ENCODE data around the gene RPL7L1. TPM values are rescaled to one million over a fixed set of nuclear protein-coding genes. Genes with fewer than 3 reads are reported as not detected.

RPL7L1 gene
- total and polyA plus RNA-seq, 2 of the 13 experiments (the other 11 are each of a cell fraction or from before 2014, with no cell fraction given), result 51.6 to 179 TPM

DNA sequence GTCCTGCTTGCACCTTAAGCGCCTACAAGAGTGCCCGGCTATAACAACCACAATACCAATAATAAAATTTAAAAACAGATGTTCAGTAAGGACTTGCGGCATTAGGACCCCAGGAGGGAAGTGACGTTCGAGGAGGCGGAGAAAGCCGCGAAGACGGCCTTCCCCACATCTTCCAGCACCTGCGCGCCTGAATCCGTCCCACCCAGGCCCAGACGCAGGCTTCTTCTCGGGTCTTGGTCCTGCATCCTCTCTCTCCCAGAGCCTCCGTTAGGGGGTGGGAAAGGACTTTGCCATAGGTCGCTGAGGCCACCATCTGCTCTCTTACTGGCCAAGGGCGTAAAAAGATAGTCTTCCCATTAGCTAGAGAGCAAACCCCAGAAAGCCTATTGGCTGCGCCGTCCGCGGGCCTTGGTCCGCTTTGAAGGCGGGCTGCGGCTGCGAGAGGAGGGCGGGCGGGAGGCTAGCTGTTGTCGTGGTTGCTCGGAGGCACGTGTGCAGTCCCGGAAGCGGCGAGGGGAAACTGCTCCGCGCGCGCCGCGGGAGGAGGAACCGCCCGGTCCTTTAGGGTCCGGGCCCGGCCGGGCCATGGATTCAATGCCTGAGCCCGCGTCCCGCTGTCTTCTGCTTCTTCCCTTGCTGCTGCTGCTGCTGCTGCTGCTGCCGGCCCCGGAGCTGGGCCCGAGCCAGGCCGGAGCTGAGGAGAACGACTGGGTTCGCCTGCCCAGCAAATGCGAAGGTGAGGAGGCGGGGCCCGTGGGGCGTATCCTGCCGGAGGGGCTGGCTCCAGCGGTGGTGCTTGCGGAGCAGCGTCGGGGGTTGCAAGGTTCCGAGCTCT, 49.8 kb downstream of the RPL7L1 start, which contains the start of gene CNPY3 (continued):
- TF ChIP-seq CREM (IDR thresholded peaks at IDR 0.05) (peak; percentile 66), CREM (CRISPR knock-in tag; IDR thresholded peaks at IDR 0.05) (no peak), KLF11 (CRISPR knock-in tag; IDR thresholded peaks at IDR 0.05) (peak; percentile 97), KDM2A (CRISPR knock-in tag; IDR thresholded peaks at IDR 0.05; ENCODE audit: borderline replicate concordance, low read depth) (peak; percentile 89), RFX1 (IDR thresholded peaks at IDR 0.05) (no peak), SP140L (CRISPR knock-in tag; IDR thresholded peaks at IDR 0.05; ENCODE audit: borderline replicate concordance) (peak; percentile 89; the same call in 1 of the 2 replicates), KDM5B (CRISPR knock-in tag; IDR thresholded peaks at IDR 0.05; ENCODE audit: borderline replicate concordance) (peak; percentile 100), ZFP90 (CRISPR knock-in tag; IDR thresholded peaks at IDR 0.05; ENCODE audit: borderline replicate concordance) (peak; percentile 97), CCDC6 (CRISPR knock-in tag; IDR thresholded peaks at IDR 0.05) (peak; percentile 100), ARNT (IDR thresholded peaks at IDR 0.05) (no peak), HNF4A (CRISPR knock-in tag; IDR thresholded peaks at IDR 0.05) (peak; percentile 23; the same call in 1 of the 2 replicates), ZKSCAN1 (IDR thresholded peaks at IDR 0.05; ENCODE audit: low read length) (no peak), ZNF672 (CRISPR knock-in tag; IDR thresholded peaks at IDR 0.05) (peak; percentile 95), ZC3H4 (CRISPR knock-in tag; IDR thresholded peaks at IDR 0.05; ENCODE audit: borderline replicate concordance) (no peak), ARNT2 (CRISPR knock-in tag; IDR thresholded peaks at IDR 0.05; ENCODE audit: low read depth) (peak; percentile 100), RFX5 (IDR thresholded peaks at IDR 0.05; ENCODE audit: low read depth, low read length) (peak; percentile 73)
- TF ChIP-seq, protein P1, sequence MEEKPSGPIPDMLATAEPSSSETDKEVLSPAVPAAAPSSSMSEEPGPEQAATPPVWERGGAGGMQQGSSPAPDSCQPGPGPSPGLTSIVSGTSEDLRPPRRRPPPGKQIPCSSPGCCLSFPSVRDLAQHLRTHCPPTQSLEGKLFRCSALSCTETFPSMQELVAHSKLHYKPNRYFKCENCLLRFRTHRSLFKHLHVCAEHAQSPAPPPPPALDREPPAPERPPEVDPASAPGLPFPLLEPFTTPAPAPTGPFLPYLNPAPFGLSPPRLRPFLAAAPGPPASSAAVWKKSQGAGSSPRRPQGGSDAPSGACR (CRISPR knock-in tag; IDR thresholded peaks at IDR 0.05), result peak; percentile 76; the same call in 1 of the 2 replicates
- TF ChIP-seq, protein P2, sequence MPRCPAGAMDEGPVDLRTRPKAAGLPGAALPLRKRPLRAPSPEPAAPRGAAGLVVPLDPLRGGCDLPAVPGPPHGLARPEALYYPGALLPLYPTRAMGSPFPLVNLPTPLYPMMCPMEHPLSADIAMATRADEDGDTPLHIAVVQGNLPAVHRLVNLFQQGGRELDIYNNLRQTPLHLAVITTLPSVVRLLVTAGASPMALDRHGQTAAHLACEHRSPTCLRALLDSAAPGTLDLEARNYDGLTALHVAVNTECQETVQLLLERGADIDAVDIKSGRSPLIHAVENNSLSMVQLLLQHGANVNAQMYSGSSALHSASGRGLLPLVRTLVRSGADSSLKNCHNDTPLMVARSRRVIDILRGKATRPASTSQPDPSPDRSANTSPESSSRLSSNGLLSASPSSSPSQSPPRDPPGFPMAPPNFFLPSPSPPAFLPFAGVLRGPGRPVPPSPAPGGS (CRISPR knock-in tag; IDR thresholded peaks at IDR 0.05), result peak; percentile 97
- TF ChIP-seq, protein P3, sequence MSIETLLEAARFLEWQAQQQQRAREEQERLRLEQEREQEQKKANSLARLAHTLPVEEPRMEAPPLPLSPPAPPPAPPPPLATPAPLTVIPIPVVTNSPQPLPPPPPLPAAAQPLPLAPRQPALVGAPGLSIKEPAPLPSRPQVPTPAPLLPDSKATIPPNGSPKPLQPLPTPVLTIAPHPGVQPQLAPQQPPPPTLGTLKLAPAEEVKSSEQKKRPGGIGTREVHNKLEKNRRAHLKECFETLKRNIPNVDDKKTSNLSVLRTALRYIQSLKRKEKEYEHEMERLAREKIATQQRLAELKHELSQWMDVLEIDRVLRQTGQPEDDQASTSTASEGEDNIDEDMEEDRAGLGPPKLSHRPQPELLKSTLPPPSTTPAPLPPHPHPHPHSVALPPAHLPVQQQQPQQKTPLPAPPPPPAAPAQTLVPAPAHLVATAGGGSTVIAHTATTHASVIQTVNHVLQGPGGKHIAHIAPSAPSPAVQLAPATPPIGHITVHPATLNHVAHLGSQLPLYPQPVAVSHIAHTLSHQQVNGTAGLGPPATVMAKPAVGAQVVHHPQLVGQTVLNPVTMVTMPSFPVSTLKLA (IDR thresholded peaks at IDR 0.05), result peak; percentile 98
- TF ChIP-seq, protein P4, sequence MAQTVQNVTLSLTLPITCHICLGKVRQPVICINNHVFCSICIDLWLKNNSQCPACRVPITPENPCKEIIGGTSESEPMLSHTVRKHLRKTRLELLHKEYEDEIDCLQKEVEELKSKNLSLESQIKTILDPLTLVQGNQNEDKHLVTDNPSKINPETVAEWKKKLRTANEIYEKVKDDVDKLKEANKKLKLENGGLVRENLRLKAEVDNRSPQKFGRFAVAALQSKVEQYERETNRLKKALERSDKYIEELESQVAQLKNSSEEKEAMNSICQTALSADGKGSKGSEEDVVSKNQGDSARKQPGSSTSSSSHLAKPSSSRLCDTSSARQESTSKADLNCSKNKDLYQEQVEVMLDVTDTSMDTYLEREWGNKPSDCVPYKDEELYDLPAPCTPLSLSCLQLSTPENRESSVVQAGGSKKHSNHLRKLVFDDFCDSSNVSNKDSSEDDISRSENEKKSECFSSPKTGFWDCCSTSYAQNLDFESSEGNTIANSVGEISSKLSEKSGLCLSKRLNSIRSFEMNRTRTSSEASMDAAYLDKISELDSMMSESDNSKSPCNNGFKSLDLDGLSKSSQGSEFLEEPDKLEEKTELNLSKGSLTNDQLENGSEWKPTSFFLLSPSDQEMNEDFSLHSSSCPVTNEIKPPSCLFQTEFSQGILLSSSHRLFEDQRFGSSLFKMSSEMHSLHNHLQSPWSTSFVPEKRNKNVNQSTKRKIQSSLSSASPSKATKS (CRISPR knock-in tag; IDR thresholded peaks at IDR 0.05), result 0 out of 2 replicates have a peak, but pooled peaks have one; percentile 86
- TF ChIP-seq, protein P5, sequence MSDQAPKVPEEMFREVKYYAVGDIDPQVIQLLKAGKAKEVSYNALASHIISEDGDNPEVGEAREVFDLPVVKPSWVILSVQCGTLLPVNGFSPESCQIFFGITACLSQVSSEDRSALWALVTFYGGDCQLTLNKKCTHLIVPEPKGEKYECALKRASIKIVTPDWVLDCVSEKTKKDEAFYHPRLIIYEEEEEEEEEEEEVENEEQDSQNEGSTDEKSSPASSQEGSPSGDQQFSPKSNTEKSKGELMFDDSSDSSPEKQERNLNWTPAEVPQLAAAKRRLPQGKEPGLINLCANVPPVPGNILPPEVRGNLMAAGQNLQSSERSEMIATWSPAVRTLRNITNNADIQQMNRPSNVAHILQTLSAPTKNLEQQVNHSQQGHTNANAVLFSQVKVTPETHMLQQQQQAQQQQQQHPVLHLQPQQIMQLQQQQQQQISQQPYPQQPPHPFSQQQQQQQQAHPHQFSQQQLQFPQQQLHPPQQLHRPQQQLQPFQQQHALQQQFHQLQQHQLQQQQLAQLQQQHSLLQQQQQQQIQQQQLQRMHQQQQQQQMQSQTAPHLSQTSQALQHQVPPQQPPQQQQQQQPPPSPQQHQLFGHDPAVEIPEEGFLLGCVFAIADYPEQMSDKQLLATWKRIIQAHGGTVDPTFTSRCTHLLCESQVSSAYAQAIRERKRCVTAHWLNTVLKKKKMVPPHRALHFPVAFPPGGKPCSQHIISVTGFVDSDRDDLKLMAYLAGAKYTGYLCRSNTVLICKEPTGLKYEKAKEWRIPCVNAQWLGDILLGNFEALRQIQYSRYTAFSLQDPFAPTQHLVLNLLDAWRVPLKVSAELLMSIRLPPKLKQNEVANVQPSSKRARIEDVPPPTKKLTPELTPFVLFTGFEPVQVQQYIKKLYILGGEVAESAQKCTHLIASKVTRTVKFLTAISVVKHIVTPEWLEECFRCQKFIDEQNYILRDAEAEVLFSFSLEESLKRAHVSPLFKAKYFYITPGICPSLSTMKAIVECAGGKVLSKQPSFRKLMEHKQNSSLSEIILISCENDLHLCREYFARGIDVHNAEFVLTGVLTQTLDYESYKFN (CRISPR knock-in tag; conservative IDR thresholded peaks at IDR 0.05), result peak; percentile 71
